HFF-Myc (cell line): ENCODE data around the gene DCHS1.
A peak's percentile ranks its signal among the peaks of the same experiment; 100 is the strongest.

ENCODE experiments used
- DNase-seq: peaks from one replicate; pipeline ENCODE4 v3.0.0-alpha.2; 2011; ENCODE audit warnings: low read depth; ENCODE audit errors: extremely low read depth
- H3K4me3 ChIP-seq: replicated peaks from 2 replicates; pipeline ENCODE4 v1.5.1; 2011; ENCODE audit warnings: low read depth, mild to moderate bottlenecking, control low read depth, low read length
- CTCF ChIP-seq: IDR thresholded peaks from 2 replicates; pipeline ENCODE4 v1.5.1; 2012; ENCODE audit warnings: mild to moderate bottlenecking, low read depth, low read length, control low read depth; ENCODE audit errors: missing control alignments

Gene DCHS1

GRCh38 chr11:6611963-6612212, 43.7 kb downstream of the DCHS1 start:
- DNase-seq: no peak
- no peak for TF ChIP-seq CTCF
- peak overlapping the region; percentile 72 for H3K4me3 ChIP-seq

GRCh38 chr11:6611092-6611962, 44.3 kb downstream of the DCHS1 start:
- no peak for DNase-seq
- TF ChIP-seq CTCF: no peak
- H3K4me3 ChIP-seq: peak overlapping the region; percentile 72

GRCh38 chr11:6610591-6610990, 45.0 kb downstream of the DCHS1 start:
- H3K4me3 ChIP-seq: peak overlapping the region; percentile 72

GRCh38 chr11:6609502-6610015, 46.0 kb downstream of the DCHS1 start:
- no peak for DNase-seq
- TF ChIP-seq CTCF: no peak
- no peak overlapping the region for H3K4me3 ChIP-seq

More at GRCh38 chr11:6610591-6610990, 45.0 kb downstream of the DCHS1 start:
- TF ChIP-seq CTCF: no peak
- no peak for DNase-seq

- no peak for TF ChIP-seq CTCF
- no peak for DNase-seq
- no peak overlapping the region for H3K4me3 ChIP-seq
Measured at GRCh38 chr11:6608726-6609501, 46.7 kb downstream of the DCHS1 start.

- TF ChIP-seq CTCF: no peak
- H3K4me3 ChIP-seq: no peak overlapping the region
- no peak for DNase-seq
Measured at GRCh38 chr11:6608011-6608410, 47.6 kb downstream of the DCHS1 start.
